Fibroblast of skin of abdomen (primary cell): Measurements from ENCODE around the gene HAO2.

Experiments used
- DNase-seq: peaks from one replicate; pipeline ENCODE4 v3.0.0-alpha.2; 2013

HAO2 gene

DNA sequence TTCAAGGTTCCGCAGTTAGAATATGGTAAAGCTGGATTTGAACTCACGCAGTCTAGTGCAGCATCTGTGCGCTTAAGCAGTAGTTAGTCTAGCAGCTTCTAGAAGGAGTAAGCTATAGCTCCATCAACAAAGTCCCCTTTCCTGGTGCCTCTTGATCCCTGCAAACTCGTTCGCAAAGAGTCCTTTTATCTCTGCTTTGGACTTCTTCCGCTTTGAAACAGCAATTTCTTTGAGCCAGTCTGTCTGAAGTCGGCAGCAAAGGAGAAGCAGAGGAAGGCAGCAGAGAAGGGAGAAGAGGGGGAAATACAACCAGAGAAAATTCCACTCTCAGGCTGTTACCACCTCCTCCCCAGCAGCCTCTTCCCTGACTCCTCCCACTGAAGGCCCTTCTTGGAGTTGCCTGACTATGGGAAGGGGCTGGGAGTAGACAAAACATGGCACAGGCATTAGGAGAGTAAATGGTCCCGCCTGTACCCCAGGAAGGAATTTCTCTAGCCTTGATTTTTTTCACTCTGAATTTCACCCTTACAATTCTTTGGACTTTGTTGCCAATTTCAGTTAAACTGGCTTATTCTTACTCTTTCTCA lies 72.2 kb downstream of the HAO2 start:
- DNase-seq, result no peak

DNA sequence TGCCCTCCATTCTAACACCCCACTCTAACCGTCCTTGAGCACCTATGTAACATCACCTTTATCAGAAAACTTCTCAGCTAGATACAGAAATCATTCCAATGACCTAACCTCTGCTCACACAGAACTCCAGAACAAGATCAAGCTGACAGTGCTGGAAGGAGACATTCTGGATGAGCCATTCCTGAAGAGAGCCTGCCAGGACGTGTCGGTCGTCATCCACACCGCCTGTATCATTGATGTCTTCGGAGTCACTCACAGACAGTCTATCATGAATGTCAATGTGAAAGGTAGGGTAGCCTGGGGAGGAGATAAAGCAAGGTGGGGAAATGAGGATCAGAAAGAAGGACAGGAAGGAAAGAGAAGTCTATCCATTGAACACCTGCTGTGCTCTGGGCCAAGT lies 74.2 kb downstream of the HAO2 start:
- no peak for DNase-seq
